ENCODE results near the gene DPP8.

The DPP8 gene

GRCh38 chr15:65516997-65517865, at the start of gene DPP8:
DPP8 (minus strand) TSS chr15:65517689; CDS start chr15:65512553, 5,136 bp downstream.
- peak within 1 kb of the TSS; percentile 92 for H3K4me3 ChIP-seq (ENCODE audit: control insufficient read depth, low read depth, low read length)

GRCh38 chr15:65561934-65562333, 44.4 kb upstream of the DPP8 start:
- DNase-seq (ENCODE audit: low read depth): no peak
- H3K4me3 ChIP-seq (ENCODE audit: control insufficient read depth, low read depth, low read length): no peak overlapping the region
- TF ChIP-seq CTCF (IDR thresholded peaks at IDR 0.05; ENCODE audit: control insufficient read depth, insufficient read depth, low read depth, low read length, missing control alignments): no peak

More at GRCh38 chr15:65516997-65517865, at the start of gene DPP8:
- TF ChIP-seq CTCF (IDR thresholded peaks at IDR 0.05; ENCODE audit: control insufficient read depth, insufficient read depth, low read depth, low read length, missing control alignments): peak; percentile 97
- DNase-seq (ENCODE audit: low read depth): peak; percentile 66

GRCh38 chr15:65559941-65560340, 42.5 kb upstream of the DPP8 start:
- DNase-seq (ENCODE audit: low read depth): no peak
- H3K4me3 ChIP-seq (ENCODE audit: control insufficient read depth, low read depth, low read length): no peak overlapping the region
- TF ChIP-seq CTCF (IDR thresholded peaks at IDR 0.05; ENCODE audit: control insufficient read depth, insufficient read depth, low read depth, low read length, missing control alignments): no peak

GRCh38 chr15:65558997-65559760, 41.7 kb upstream of the DPP8 start:
- no peak for TF ChIP-seq CTCF (IDR thresholded peaks at IDR 0.05; ENCODE audit: control insufficient read depth, insufficient read depth, low read depth, low read length, missing control alignments)
- H3K4me3 ChIP-seq (ENCODE audit: control insufficient read depth, low read depth, low read length): no peak overlapping the region
- DNase-seq (ENCODE audit: low read depth): no peak

GRCh38 chr15:65558336-65558735, 40.8 kb upstream of the DPP8 start:
- no peak for DNase-seq (ENCODE audit: low read depth)
- no peak for TF ChIP-seq CTCF (IDR thresholded peaks at IDR 0.05; ENCODE audit: control insufficient read depth, insufficient read depth, low read depth, low read length, missing control alignments)
- H3K4me3 ChIP-seq (ENCODE audit: control insufficient read depth, low read depth, low read length): no peak overlapping the region

GRCh38 chr15:65556622-65557021, 39.1 kb upstream of the DPP8 start:
- no peak for DNase-seq (ENCODE audit: low read depth)
- no peak overlapping the region for H3K4me3 ChIP-seq (ENCODE audit: control insufficient read depth, low read depth, low read length)
- no peak for TF ChIP-seq CTCF (IDR thresholded peaks at IDR 0.05; ENCODE audit: control insufficient read depth, insufficient read depth, low read depth, low read length, missing control alignments)
